ENCODE results near the gene APIP.

APIP gene

DNA sequence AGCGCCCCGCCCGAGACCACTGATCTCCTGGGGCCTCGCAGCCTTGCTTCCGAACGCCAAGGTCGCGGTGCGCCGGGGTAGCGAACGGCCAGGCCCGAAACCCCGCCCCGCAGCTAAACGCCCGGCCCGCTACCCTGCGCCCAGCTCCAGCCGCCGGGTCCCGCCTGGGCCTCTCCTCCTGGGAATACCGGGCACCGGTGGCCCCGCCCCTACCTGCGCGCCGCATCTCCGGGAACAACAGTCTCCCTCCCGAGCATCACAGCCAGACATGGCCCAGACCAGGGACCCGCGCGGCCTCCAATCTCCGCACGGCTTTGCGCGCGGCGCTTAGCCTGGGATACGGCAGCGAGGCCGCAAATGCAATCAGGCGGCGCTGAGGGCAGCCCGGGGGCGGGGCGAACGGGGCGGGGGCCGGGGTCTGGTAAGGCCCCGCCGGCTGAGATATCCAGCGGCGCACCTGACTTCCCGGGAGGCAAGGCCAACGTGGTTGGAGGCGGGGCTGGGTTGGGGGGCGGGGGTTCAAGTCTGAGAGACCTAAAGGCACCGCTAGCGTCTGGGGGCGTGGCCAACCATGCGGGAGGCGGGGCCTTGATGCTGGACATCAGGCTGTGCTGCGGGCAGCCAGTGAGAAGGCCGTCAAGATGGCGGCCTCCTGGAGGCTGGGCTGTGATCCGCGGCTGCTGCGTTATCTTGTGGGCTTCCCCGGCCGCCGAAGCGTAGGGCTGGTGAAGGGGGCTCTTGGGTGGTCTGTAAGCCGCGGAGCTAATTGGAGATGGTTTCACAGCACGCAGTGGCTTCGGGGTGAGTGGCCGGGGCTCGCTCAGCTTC, at the start of gene APIP, which contains the start of gene PDHX:
TSS of gene APIP (minus strand) at position 365 of the 828 bp plus-strand sequence. CDS start at position 270, 95 bp downstream.
TSS of gene PDHX (plus strand) at position 604 of the 828 bp plus-strand sequence. CDS start at position 642, 38 bp downstream.
- peak; percentile 98 to 99 for DNase-seq

DNA sequence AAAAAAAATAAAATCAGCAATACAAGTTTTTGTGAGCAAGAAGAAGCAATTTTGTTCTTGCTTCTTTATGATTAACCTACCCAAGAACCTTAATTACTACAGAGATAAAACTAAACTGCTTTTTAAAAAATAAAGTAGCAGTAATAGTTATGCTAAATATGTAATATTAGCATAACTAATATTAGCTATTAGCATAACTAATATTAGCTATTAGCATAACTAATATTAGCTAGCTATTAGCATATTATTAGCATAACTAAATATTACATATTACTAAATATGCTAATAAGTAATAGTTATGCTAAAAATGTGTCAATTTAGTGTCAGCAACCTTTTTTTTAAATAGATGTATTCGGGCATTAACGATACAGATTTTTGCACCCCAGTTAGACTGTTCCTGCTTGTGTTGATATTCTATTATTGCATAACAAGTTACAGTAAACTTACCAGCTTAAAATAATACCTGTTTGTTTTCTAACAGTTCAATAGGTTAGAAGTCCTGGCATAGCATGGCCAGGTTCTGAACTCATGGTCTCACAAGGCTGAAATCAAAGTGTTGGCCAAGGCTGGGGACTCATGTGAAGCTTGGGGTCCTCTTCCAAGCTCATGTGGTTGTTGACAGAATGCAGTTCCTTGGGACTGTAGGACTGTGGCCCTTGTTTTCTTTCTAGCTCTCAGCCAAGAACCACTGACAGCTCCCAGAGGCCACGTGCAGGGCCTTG, 48.6 kb upstream of the APIP start:
- DNase-seq = no peak

GRCh38 chr11:34963351-34963750, 47.2 kb upstream of the APIP start:
- DNase-seq = no peak

DNA sequence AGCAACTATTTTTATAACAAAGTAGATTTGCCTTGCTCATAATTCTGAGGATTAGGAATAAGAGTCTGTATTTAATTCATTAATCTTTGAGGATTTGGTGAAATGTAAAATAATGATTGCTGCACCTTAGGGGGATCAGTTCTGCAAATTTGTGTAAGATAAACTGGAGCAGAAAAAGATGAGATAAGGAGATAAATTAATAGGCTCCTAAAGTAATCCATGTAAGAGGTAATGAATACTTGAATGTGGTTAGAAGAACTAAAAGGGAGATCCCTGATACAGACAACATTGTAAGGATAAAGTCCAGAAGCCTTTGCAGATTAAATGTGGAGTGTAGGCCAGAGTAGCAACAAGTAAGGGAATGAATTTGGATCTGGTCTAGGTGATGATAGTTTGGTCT, 45.9 kb upstream of the APIP start:
- no peak for DNase-seq

GRCh38 chr11:34960277-34960676, 44.1 kb upstream of the APIP start:
- no peak for DNase-seq

- DNase-seq = no peak
Measured at GRCh38 chr11:34959770-34960169, 43.6 kb upstream of the APIP start.

DNA sequence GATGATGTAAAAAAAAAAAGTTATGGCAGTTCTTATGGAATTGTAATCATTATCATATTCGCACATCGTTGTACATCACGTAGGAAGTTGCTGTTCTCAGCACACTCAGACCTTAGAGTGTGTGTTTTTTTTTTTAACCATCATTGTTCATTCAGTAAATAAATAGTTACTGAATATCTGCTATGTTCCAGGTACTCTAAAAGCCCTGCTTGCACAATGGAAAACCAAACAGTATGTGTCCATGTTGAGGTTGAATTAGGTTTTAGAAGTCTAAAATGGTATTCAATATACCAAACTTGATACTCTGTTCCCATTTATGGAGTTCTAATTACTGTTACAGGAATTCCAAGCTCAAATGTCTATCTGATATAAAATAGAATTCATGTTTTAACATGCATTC, 41.4 kb upstream of the APIP start:
- DNase-seq = no peak

DNA sequence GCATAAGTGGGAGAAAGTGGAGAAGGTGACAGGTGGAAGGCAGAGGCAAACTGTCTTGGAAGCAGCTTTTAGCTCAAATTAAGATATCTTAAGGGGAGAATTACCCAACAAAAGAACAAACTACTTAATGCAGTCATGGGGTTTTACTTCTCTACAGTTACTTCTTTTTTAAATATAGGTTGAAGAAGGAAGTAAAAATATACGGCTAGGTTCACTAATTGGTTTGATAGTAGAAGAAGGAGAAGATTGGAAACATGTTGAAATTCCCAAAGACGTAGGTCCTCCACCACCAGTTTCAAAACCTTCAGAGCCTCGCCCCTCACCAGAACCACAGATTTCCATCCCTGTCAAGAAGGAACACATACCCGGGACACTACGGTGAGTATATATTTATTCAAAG, 41.0 kb upstream of the APIP start:
- no peak for DNase-seq

DNA sequence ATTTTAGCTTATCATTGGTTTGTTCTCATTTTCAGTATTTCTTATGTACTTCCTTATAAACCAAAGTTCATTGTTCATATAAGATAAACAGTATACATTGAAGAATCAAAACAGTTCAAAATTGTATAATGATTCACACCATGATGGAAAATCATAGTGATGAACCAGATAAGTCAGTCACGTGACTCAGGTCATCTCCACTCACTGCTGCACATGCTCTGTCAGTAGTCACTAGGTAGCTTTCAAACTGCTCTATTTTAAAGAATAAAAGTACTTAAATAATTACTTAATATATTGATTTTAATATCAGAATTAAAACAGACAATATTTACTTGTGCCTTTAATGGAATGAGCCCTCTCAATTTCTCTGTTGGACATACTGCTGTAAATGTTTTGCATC, 37.8 kb upstream of the APIP start:
- DNase-seq = no peak

DNA sequence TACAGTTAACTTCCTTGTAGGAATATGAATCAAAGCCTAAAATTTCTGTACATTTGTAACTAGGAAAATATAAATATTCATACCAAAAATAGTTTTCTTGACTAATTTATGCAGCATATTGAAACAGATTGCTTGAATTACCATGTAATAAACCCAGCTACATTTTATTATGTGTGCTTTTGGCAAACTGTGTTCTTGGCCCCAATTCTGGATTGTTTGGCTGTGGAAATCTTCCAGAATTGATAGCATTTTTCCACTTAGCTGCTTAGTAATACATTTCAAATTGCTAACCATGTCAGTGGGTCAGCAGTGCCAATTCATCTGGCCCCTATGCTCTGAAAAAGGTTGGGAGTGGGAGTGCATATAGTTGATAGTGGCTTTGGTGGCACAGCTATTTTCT, 32.5 kb upstream of the APIP start:
- no peak for DNase-seq

DNA sequence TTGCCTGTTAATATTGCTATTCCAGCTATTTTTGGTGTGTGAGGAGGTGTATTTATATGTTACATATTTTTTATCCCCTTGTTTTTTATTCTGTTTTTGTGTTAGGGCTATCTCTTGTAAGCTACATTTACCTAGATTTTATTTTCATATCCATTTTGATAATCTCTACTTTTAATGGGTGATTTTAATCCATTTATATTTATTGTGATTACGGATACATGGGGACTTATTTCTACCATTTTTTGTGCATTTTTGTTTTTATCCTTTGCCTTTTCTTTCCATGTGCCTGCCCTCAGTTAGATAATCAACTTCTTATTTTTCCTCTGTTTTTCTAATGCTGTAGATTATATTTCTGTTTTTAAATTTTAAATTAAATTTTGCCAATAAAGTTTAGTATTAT, 28.5 kb upstream of the APIP start:
- DNase-seq = no peak

- no peak for DNase-seq
Measured at GRCh38 chr11:34941688-34942087, 25.5 kb upstream of the APIP start.

DNA sequence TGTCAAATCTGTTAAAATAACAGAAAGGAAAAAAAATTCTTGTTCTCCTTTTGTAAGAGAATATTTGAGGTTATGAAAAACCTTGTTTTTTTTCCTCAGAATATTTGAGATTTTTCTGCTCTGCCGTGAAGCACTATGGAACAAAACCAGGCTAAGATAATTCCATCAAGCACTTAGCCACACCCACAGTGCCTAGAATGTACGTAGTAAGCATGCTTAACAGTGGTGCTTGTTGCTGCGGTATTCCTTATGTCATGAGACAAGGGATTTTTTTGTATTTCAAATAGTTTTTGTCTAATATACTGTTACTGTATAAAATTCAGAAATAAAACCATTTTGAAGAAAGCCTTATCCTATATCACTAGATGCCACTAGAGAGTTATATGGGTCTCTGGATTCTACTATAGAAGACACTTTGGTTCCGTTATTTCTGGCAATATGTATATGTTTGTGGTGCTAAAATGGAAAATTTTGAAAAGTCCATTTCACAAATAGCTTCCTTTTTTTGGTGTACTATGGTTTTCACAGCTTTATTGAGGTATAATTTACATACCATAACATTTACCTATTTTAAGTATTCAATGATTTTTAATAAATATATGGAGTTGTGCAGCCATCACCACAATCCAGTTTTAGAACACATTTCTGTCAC, 24.0 kb upstream of the APIP start:
- no peak for DNase-seq

GRCh38 chr11:34938611-34939010, 22.4 kb upstream of the APIP start:
- no peak for DNase-seq

DNA sequence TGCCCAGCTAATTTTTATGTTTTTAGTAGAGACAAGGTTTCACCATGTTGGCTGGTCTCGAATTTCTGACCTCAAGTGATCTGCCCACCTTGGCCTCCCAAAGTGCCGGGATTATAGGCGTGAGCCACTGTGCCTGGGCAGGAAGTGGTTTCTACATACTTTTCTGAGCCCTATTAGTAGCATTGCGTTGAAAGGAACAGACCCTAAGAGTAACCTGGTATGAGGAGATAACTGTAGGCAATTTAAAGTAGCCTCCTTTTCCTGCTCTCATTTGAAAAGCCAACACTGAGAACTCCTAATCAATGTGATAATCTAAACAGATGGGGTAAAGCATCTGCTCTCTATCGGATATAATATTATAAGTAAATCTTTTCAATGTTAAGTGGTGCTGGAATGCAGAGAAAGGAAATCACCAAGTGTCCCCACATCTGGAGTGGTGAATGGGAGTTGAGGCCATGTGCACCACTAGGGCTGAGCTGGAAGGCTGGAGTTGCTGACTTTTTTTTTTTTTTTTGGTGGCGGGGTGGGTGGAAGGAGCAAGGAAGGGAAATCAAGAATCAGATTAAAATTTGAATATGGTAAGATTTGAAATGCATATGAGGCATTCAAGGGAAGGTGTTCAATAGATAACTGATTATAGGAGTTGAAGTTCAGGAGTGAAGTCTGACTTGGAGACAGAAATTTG, 20.9 kb upstream of the APIP start:
- DNase-seq = no peak

DNA sequence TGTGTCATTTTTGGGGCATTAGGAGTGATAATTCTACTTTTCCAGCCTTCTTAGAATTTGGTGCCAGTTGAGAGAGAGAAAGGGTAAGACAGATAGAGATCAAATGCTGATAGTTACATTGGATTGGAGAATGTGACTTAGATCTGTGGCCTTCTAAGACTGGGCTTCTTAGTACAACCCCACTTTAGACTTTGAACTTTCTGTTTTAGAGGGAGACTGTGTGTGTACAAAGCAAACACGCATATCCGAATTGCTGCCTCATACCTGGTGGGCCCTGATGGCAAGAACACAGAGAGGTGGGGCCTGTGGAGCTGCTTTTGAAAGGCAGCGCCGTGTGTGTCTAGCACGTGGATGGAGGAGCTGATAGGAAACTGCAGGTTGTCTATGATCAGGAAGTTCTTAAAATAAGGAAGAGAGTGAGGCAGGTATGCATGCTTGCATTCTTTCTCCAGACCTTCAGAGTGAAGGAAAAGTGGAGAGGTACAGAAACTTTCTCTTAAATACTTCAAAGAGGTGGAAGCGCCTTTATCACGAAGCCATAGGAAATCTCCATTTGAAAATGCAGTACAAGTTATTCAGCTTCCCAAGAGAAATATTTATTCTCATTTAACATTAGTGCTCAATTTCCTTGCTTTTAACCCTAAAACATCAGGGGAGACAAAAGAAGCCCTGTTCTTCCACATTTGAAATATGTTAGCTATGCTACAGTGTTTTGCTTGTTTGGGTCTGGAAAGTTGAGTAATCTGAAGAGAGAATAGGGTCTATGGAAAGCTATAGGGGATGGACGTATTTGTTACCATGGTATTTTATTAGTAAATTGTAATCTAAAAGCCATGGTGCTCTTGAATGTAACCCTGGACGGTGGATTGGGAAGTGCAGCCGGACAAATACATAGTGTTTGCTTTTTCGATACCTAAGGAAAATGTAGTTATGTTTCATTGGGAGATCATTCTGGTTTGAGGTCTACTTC, 13.9 kb upstream of the APIP start:
- DNase-seq = no peak

- no peak for DNase-seq
Measured at GRCh38 chr11:34928960-34929680, 12.9 kb upstream of the APIP start.

- DNase-seq = no peak
Measured at GRCh38 chr11:34928268-34928959, 12.2 kb upstream of the APIP start.

GRCh38 chr11:34926831-34927132, 10.6 kb upstream of the APIP start:
- no peak for DNase-seq

DNA sequence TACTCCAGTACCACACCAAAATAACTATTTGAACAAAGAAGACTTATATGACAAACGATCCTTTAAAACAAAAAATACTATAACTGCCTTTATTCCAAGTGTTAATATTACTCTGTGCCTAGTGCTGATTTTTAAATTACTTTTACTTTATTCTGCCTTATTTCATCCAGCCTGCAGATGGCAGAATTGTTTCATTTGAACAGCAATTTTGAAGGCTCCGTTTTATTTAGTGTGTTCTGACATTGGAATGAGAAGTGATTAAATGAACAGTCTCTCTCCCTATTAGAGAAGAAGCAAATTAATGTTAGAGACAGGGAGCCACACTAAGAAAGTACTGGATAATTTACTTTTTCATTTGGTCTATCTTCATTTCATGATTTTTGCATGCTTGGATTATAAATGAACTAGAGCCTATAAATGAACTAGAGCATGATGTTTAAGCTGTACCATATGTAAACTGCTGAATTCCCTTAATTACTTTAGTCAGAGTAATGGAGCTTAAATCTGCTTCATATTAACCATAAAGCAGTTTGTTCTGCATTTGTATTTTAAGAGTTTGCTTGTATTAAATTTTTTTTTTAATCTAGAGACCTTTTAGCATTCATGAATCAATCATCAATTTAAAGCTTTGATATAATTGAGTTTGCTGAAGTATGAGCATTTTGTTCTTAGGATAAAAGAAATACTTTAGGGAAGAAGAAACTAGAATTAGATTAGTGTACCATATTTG, 10.1 kb upstream of the APIP start:
- DNase-seq = no peak

All from NCI-H187 (cell line).